HUES48 (cell line): ENCODE results near the gene SPATA31C2.
"Not testable (repeated sequence)": the region's sequence is repeated elsewhere in the genome, so short reads cannot be mapped to it uniquely, and the experiment has no call there.

Source experiments
- H3K27ac ChIP-seq: one replicate; pipeline ENCODE4 v1.7.0; 2013; ENCODE audit warnings: low read depth, low read length, inconsistent platforms
- H3K27me3 ChIP-seq: 2 replicates; pipeline ENCODE4 v1.6.1; 2013; ENCODE audit warnings: mild to moderate bottlenecking, low read length; ENCODE audit not compliant: control insufficient read depth, insufficient read depth
- H3K36me3 ChIP-seq: 2 replicates; pipeline ENCODE4 v1.6.1; 2013; ENCODE audit warnings: low read length; ENCODE audit not compliant: control insufficient read depth, insufficient read depth
- H3K4me1 ChIP-seq: 2 replicates; pipeline ENCODE4 v1.6.1; 2013; ENCODE audit warnings: mild to moderate bottlenecking, low read length; ENCODE audit not compliant: control insufficient read depth, insufficient read depth
- H3K4me3 ChIP-seq: 2 replicates; pipeline ENCODE4 v1.5.1; 2013; ENCODE audit warnings: mild to moderate bottlenecking, low read depth, low read length
- H3K9ac ChIP-seq: 2 replicates; pipeline ENCODE4 v1.6.1; 2013; ENCODE audit warnings: mild to moderate bottlenecking, low read depth, low read length, moderate library complexity
- H3K9me3 ChIP-seq: 2 replicates; pipeline ENCODE4 v1.6.1; 2013; ENCODE audit warnings: low read length; ENCODE audit not compliant: control insufficient read depth, insufficient read depth

Gene SPATA31C2

GRCh38 chr9:88123413-88123812 lies 14.9 kb downstream of the SPATA31C2 start:
- not testable (repeated sequence) for H3K4me3 ChIP-seq, H3K4me1 ChIP-seq, H3K27ac ChIP-seq, H3K27me3 ChIP-seq, H3K36me3 ChIP-seq, H3K9ac ChIP-seq, H3K9me3 ChIP-seq

- H3K9me3 ChIP-seq, H3K27ac ChIP-seq, H3K4me3 ChIP-seq, H3K36me3 ChIP-seq, H3K9ac ChIP-seq, H3K4me1 ChIP-seq, H3K27me3 ChIP-seq: not testable (repeated sequence)
Observed at GRCh38 chr9:88118121-88118520, 20.2 kb downstream of the SPATA31C2 start.

- not testable (repeated sequence) for H3K9me3 ChIP-seq, H3K4me3 ChIP-seq, H3K4me1 ChIP-seq, H3K27ac ChIP-seq, H3K9ac ChIP-seq, H3K36me3 ChIP-seq, H3K27me3 ChIP-seq
Observed at GRCh38 chr9:88114968-88115612, 23.2 kb downstream of the SPATA31C2 start.

GRCh38 chr9:88114283-88114967 lies 23.9 kb downstream of the SPATA31C2 start:
- H3K36me3 ChIP-seq, H3K27me3 ChIP-seq, H3K4me3 ChIP-seq, H3K4me1 ChIP-seq, H3K27ac ChIP-seq, H3K9ac ChIP-seq, H3K9me3 ChIP-seq: not testable (repeated sequence)

- H3K27me3 ChIP-seq, H3K36me3 ChIP-seq: not testable (repeated sequence)
Observed at GRCh38 chr9:88113156-88114130, 24.8 kb downstream of the SPATA31C2 start.

GRCh38 chr9:88110026-88110425 lies 28.2 kb downstream of the SPATA31C2 start:
- Histone ChIP-seq H3K27ac (no peak overlapping the region), H3K9ac (no peak overlapping the region), H3K27me3 (no peaks in the 10 kb centered on the region), H3K4me3 (no peak overlapping the region), H3K4me1 (no peaks in the 10 kb centered on the region), H3K36me3 (no peaks in the 10 kb centered on the region), H3K9me3 (no peaks in the 10 kb centered on the region)

More at GRCh38 chr9:88113156-88114130, 24.8 kb downstream of the SPATA31C2 start:
- not testable (repeated sequence) for H3K9me3 ChIP-seq, H3K27ac ChIP-seq, H3K9ac ChIP-seq, H3K4me1 ChIP-seq, H3K4me3 ChIP-seq

GRCh38 chr9:88108779-88109178 lies 29.5 kb downstream of the SPATA31C2 start:
- H3K27ac ChIP-seq = no peak overlapping the region
- H3K4me1 ChIP-seq = no peaks in the 10 kb centered on the region
- H3K9me3 ChIP-seq = no peaks in the 10 kb centered on the region
- no peak overlapping the region for H3K4me3 ChIP-seq
- H3K27me3 ChIP-seq = no peaks in the 10 kb centered on the region
- H3K9ac ChIP-seq = no peak overlapping the region
- H3K36me3 ChIP-seq = no peaks in the 10 kb centered on the region

- H3K36me3 ChIP-seq = no peaks in the 10 kb centered on the region
- H3K9me3 ChIP-seq = no peaks in the 10 kb centered on the region
- H3K9ac ChIP-seq = no peak overlapping the region
- no peaks in the 10 kb centered on the region for H3K27me3 ChIP-seq
- H3K27ac ChIP-seq = no peak overlapping the region
- no peak overlapping the region for H3K4me3 ChIP-seq
- H3K4me1 ChIP-seq = 0 out of 2 replicates have a peak, but pooled peaks cover 5% of the 10 kb centered on the region
Observed at GRCh38 chr9:88106492-88106891, 31.8 kb downstream of the SPATA31C2 start.

GRCh38 chr9:88092797-88093331 lies 45.4 kb downstream of the SPATA31C2 start:
- Histone ChIP-seq H3K4me1 (no peaks in the 10 kb centered on the region), H3K9me3 (no peaks in the 10 kb centered on the region), H3K9ac (no peak overlapping the region), H3K4me3 (no peak overlapping the region), H3K27ac (no peak overlapping the region), H3K36me3 (no peaks in the 10 kb centered on the region), H3K27me3 (no peaks in the 10 kb centered on the region)

- H3K9ac ChIP-seq = no peak overlapping the region
- no peak overlapping the region for H3K4me3 ChIP-seq
- H3K27ac ChIP-seq = no peak overlapping the region
- H3K9me3 ChIP-seq = no peaks in the 10 kb centered on the region
- no peaks in the 10 kb centered on the region for H3K27me3 ChIP-seq
- no peaks in the 10 kb centered on the region for H3K4me1 ChIP-seq
- no peaks in the 10 kb centered on the region for H3K36me3 ChIP-seq
Observed at GRCh38 chr9:88090151-88090581, 48.1 kb downstream of the SPATA31C2 start.
